HG03045 (cell line): ENCODE data around the gene ITGBL1.

Experiments used
- ATAC-seq: cut with Tn5 transposase; IDR thresholded peaks from one replicate; pipeline ENCODE4 v1.9.1; 2021; ENCODE audit warnings: mild to moderate bottlenecking, moderate library complexity; ENCODE audit not compliant: unreplicated experiment

ITGBL1 gene

DNA sequence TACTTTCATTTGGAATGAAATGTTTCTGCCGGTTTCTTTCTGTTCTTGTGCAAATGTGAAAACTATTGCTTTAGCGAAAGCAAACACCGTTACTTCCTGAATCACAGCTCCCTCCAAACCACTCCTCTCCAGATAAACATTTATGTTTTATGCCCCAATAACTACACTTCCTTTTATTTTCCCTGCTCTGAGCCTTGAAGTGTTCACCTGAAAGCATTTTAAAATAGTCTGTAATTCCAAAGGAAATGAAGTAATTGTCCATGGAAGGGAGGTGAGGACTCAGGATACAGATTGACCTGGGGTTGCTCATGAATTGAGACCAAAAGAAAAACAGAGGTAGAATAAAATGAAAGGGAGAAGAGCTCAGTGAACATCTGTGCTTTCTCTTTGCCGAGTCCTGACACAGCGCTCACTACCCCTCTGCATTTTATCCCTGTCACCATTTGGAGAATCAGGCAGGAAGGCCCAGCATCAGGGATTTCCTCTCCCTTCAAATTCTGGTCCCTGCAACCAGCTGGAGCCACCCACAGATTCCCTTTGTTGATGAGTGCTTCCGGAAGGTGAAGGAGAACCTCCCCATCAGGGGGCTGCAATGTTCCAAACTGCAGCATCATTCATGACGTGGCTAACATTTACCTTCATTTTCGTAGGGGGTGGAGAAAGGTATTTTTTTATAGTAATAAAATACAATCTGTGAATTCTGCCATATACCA lies 171.9 kb downstream of the ITGBL1 start:
- no peak for ATAC-seq

DNA sequence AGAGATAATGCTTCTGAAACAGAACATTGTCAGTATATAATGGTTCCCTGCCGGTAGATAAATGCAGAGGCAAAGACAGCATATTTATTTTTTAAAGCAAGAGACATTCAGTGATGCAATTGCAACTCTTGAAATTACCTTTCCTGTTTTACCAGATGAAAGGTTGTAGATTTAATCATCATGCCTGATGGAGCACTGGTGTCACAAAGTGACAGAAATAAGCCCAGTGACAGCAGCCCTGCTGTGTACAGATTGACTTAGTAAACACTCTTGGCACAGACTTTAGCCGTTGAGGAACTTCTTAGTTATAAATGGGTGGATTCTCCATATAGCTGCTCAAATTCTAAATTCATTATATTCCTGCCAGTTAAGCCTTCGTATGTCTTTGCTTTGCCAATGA lies 172.5 kb downstream of the ITGBL1 start:
- ATAC-seq, result no peak

DNA sequence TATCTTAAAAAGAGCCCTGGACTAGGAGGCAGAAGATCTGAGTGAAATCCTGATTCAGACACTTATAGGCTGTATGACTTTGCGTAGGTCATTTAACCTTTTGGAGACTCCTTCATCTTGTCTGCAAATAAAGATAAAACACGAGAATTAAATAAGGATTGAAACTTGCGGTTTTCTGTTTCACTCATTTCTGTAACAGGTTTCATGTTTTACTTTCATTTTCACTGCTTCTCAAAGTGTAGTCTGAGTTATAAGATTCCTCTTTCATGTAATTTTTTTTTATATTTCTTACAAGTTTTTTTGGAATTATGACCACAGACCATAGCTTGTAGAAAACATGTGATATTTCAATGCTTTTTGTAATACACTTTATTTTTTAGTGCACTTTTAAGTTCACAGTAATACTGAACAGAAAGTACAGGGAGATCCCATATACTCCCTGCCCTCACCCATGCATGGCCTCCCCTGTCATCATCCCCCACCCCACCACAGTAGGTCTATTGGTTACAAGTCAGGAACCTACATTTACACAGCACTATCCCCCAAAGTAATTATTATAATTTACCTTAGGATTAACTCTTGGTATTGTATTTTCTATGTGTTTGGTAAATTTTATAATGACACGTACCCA lies 174.6 kb downstream of the ITGBL1 start:
- ATAC-seq, result peak; percentile 83

DNA sequence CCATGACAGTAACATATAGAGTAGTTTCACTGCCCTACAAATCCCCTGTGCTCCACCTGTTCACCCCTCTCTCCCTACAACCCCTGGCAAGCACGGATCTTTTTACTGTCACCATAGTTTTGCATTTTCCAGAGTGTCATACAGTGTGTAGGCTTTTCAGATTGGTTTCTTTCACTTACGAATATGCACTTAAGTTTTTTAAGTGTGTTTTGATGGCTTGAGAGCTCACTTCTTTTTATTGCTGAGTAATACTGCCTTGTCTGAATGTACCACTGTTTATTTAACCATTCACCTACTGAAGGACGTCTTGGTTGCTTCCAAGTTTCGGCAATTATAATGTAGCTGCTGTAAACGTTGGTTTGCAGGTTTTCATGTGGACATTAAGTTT lies 175.1 kb downstream of the ITGBL1 start:
- ATAC-seq, result peak; percentile 49

DNA sequence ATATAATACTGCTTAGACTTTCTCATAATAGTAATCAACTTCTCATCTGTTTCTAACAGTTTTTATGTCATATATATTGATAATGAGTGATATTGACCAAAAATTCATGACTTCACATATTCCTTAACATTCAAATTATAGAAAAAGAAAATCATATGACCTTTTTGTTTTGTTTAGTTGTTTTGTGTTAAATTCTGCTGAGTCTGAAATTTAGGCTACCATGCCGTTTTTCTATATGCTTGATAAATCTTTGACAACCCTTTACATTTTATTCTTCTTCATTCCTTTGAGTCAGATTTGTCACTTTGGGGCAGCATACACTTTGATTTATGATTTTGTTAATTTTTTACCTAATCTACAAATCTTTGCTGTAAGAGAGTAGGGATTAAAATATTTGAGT lies 176.4 kb downstream of the ITGBL1 start:
- no peak for ATAC-seq

DNA sequence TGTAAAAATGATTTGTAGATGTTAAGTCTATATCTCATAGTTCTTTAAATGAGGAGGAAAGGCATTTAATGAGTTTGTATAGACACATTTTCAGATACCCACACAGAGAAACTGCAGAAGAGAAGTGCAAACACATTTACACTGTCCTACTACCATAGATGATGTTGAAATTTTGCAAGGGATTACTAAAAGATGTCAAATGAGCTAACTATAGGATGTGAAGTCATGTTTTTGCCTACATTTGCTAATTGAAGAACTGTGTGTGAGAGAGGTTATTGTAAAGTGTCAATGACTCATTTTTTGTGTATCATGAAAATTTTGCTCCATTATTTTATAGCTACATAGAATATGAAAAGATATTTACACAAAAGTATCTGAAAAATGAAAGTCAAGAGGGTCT lies 178.9 kb downstream of the ITGBL1 start:
- ATAC-seq, result no peak

DNA sequence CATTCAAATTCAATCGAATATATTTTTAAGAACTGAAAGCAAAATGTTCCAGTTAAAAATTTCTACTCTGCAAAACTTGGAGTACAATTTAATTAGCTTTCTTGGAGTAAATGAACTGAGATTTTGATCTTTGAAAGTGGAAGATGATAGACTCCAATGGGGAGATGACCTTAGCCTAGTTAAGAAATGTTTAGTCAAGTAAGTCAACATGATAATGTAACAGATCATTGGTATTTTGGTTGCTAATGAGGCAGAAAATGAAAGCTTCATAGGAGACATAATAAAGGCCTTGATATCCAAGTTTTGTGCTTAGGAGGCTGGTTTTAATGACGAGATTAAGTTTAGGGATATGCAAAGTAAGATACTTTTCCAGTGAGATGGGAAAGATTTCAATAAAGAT lies 181.7 kb downstream of the ITGBL1 start:
- no peak for ATAC-seq

DNA sequence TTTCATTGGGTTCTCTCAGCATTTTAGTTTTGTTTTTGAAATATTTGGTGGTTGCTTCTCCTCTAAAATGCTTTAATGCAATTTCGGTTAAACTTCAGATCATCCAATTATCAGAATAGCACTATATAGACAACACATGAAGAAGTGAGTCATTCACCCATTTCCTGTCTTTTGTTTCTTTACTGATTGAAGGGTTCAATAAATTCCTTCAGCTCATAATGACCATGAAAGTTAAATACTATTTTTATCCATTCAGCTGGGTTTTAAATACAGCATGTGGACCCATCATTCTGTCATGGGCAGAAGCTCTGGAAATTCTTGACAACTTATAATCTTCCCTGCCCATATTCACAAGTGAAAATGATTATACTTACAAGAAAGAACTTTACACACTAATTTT lies 187.2 kb downstream of the ITGBL1 start:
- no peak for ATAC-seq

DNA sequence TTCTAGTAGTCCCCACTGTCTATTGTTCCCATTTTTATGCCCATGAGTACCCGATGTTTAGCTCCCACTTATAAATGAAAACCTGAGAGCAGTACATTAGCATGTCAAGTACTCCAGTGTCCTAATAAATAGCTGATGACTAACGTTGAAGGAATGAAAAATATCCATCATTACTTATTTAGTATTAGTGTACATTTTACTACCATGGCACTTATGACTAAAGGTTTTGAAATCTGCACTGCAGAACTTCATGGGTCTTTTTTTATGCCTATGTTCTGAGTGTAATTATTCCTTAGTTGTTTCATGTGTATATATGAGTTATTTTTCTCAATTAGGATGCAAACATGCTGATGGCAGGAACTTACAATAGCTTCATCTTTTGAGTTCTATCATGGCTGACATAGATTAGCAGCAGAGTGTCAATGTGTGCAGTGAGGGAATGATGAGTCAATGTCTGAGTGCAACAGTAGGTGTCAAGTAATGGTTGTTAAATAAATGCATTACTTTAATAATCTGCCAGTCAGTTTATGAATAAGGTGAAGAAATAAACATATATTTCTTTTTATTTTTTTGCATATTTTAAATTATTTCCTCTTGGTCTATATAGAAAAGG lies 188.4 kb downstream of the ITGBL1 start:
- no peak for ATAC-seq

DNA sequence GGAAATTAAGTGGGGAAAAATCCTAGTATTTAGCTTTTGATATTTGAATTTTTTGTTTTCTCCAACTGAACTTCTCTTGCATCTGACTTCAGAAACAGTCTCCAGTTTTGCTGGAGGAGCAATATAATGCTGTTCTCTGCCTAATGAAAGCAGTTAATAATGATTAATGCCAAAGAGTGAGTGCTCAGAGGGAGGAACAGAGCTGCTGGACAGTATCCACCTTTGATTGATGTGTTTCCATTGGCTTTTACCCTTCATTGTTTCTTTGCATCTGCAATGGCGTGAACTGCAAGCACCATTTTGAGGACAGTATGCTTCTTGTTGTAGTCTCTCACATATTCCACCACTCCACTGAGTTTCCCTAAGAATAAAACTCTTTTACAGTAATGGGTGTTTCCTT lies 193.4 kb downstream of the ITGBL1 start:
- ATAC-seq, result no peak

DNA sequence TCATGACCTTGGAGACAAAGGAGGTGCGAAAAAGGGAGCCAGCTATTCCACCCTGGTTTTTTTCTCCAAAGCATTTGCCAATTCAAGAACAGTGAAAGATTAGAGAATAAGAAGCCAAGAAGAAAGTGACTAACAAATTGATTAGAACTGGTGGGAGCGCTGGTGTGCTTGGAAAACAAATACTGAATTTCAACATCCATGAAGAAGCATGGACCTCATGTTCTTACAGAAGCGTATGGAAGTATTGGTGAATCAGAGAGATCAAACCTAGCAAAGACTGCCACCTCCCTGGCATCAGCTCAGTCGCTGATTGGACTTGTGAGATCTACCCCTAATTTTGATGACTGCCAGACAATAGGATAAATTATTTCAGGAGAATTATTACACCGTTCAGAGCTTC lies 195.3 kb downstream of the ITGBL1 start:
- ATAC-seq, result no peak

DNA sequence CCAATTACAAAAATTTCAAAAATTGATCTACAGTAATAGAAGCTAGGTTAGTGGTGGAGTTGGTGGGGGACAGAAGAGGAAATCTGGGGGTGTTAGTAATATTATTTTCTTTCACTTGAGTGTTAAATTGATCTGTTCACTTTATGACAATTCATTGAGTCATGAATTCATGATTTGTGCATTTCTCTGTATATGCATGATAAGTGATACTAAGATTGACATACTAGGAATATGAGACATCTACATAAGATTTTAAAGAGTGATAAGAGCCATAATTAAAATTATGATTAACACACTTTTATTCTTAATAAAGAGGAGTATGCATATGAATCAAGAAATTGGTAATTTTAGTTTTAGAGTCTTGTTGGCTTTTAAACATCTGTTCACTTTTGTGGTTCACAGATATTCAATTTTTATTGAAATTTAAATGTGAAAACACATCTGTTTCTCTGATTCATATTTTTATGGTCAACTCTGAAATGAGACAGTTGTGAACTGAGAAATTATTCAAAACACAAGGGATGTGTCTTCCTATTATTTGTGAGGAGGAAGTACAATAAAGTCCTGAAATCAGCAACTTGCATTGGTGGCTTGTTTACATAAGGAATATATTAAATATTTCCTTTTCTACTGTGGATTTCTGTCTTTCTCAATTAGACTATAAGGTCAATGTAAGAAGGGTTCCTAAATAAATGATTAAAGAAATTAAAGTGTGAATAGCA lies 196.5 kb downstream of the ITGBL1 start:
- no peak for ATAC-seq

DNA sequence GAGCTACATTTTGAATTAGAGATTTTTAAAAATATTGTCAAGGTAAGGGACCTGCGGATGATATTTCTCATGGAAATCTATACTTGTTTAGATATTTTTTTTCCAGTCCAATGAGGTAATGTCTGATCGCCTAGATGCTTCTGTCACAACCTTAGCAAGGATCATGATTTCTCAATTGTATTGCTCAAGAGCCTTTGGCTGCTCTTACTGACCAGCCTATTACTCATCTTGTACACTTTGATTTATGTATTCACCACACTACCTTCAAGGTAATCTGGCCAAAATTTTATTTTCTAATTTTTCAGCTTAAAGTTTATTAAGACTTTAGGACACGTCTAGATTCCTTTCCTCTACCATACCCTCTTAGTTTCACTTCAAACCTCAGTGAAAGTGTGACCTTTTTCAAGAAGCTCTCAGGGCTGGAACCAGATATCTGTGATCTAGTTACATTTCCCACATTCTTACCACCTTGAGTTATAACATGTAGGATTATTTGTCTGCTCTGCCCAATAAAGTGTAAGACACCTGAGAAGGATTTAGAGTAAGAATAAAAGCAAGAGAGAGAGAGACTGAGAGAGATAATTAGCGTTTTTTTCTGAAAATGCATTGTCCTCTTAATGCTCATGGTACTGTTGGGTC lies 197.1 kb downstream of the ITGBL1 start:
- ATAC-seq, result no peak

DNA sequence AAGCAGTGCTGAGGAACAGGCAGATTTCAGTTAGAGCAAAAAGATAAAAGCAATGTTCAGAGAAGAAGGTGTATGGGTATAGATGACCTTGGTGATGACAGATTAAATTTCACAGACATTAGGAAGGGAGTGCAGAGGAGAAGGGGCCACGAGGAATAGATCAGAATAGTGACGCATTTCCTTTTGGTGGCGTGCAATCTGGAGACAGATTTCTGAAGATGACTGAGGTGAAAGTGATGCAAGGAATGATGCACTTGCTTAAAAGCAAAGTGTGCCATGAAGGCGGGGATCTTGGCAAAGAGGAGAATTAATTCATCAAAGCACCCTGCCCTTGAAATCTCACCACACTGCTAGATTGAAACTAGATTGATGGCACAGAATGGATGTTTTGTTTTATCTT lies 202.4 kb downstream of the ITGBL1 start:
- ATAC-seq, result no peak

DNA sequence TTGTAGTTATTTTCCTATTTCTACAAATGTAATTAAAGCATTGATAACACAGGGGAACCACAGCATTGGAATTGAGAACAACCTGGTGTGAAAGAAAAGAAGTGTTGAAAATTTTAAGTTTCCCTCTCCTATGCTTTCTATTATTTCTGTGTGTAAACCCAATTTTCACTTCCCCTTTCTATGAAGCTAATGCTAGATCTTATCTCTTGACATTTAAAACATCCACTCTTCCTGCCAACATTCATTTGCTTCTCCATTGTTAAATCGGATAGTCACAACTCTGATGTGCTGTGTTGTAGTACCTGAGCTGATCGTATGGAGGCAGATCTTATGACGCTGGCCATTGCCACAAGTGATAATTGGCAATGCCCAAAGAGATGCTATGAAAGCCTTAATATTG lies 203.0 kb downstream of the ITGBL1 start:
- ATAC-seq, result no peak

DNA sequence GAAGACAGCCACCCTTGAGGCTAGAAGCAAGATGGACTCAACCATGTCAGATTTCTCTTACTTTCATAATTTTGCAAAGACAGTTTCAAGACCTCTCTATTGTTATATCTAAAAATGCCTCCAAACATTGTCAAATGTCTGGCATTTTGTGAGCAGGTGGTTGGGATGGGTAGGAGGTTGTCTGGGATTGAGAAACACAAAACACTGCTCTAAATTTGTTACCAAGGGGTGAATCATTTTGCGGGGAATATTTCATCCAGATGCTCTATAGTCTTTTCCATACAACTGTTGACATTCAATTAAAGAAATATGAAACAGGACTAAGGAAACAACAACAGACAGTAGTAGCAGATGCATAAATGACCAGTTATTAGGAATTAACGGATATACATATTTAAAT lies 208.2 kb downstream of the ITGBL1 start:
- no peak for ATAC-seq

DNA sequence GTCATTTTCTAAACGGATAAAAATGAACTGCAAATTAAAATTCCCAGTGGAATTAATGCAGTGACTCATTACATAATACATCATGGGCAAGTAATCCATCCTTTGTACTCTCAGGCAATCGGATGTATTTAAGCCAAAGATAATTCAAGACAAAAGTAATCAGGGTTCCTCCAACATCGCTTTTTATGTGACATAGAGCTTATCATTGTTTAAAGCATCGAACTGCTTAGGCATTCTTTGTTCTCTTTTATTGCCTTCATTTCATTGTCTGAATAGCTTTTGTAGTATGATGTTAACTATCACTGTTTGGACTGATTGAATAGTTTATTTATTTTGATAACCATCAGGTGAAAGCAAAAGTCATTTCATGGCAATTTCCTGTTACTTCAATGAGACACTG lies 209.4 kb downstream of the ITGBL1 start:
- ATAC-seq, result no peak

DNA sequence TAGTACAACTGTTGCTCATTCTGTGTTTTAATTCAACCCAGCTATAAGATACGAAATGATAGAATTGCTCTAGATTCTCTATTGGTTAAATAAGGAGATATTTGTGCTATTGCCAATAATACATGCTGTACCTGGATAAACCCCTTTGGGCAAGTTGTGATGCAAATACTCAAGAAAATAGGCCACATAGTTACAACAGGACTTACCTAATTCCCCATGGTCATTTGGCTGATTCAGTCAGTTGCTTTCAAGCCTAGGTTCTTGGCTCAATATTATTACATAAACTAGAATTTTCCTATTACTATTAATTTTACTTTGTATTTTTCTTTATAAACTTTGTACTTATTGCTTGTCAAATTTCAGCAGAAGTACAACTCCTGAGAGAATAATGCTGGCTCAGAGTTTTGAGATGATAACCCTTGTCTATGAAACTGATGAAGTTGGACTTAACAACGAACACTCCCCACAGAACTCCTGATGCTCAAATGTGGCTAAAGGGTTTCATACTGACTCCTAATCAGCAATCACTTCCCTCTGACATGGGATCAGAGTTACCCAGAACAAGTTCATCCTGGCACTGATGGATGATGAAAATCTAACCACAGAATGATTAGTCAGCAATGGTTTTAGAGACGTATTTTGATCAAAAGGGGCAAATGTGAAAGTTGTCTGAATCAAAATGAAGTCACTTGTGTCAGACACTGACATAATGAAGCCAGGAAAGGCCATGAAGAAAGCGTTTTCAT lies 221.1 kb downstream of the ITGBL1 start:
- ATAC-seq, result no peak

DNA sequence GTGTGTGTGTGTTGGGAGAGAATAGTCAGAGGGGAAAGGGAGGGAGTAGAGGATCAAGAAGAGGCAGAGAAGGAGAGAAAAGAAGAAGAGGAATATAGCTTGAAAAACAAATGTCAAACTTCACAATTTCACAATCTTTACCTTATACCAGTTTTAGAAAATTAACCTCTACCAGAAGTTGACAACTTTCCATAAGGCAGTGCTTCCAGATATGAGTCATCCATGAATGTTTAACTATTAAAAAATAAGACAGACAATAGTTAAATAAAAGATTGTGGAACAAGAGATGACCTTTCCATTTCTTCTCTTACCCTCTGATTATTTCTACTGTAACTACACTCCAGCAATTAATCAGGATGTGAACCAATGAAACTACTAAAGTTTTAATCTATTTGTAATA lies 229.4 kb downstream of the ITGBL1 start:
- no peak for ATAC-seq

DNA sequence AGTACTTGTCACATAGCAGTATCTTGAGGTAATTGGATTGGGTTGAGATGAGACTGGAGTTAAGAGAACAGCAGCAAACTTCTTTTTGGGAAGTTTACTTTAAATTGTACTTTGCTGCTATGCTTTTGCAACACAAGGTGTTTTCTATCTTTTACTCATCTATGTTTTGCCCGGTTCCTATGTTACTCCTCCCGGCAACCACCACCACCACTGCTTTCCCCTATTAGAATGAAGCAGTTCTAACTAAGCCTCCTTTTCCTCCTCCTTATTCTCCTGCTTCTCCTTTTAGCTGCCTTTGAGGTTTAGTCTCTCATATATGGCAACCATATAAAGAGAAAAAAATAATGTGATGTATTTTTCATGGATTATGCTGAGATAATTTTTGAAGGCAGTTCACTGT lies 233.5 kb downstream of the ITGBL1 start:
- no peak for ATAC-seq

DNA sequence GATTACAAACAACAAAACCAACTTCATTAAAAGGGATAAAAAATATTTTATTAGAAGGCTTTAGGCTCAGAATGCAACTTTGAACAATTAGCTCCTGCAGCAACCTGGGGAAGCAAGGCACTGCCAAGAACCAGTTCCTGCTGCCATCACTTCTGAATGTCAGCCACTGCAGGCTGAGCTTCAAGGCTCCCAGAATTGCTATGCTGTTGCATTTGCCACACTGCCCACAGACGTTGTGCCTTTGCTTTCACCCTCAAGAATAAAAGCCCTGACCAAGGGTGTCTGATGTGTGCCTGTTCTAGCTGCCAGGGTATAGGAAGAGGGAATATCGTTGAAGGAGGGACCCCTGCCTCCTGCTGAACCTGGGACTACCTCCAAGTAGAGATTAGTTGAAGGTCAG lies 238.4 kb downstream of the ITGBL1 start:
- ATAC-seq, result no peak
